BJ (cell line): Measurements from ENCODE around the gene RERE. TPM values are rescaled to one million over a fixed set of nuclear protein-coding genes. Genes with fewer than 3 reads are reported as not detected.
"Not testable (repeated sequence)": the region's sequence is repeated elsewhere in the genome, so short reads cannot be mapped to it uniquely, and the experiment has no call there.

Source experiments
- CTCF ChIA-PET: fragments of 350-600 bp; formaldehyde crosslinking; extraction: SDS; loops from one replicate; lab custom pipeline; 2021; ENCODE audit warnings: antibody characterized with exemption, inconsistent platforms; lab: Yijun Ruan, JAX
- POLR2A ChIA-PET: fragments of 300-600 bp; sonication (Branson Sonifier 250); formaldehyde crosslinking; extraction: SDS; loops from one replicate; lab custom pipeline; 2021; ENCODE audit warnings: antibody characterized with exemption; lab: Charles Lee
- DNase-seq: peaks from one replicate; pipeline ENCODE4 v3.0.0-alpha.2; 2011; ENCODE audit warnings: low read depth
- H3K27me3 ChIP-seq: 2 replicates; pipeline ENCODE4 v1.6.0; 2011; ENCODE audit warnings: low read length; ENCODE audit not compliant: control insufficient read depth, insufficient read depth
- H3K36me3 ChIP-seq: 2 replicates; pipeline ENCODE4 v1.5.1; 2011; ENCODE audit warnings: low read length; ENCODE audit not compliant: control insufficient read depth, insufficient read depth
- H3K4me3 ChIP-seq: 2 replicates; pipeline ENCODE4 v1.5.1; 2011; ENCODE audit warnings: low read depth, mild to moderate bottlenecking, control low read depth, low read length
- CTCF ChIP-seq: IDR thresholded peaks from 2 replicates; pipeline ENCODE4 v1.5.1; 2011; ENCODE audit warnings: low read depth, mild to moderate bottlenecking, control low read depth, inconsistent platforms, low read length, moderate library complexity; ENCODE audit not compliant: insufficient read depth
- polyA plus RNA-seq: library from polyadenylated mRNA; depleted of rRNA; stranded (reverse); fragments of >200 nt; gene quantifications from 2 replicates; pipeline ENCODE4 v1.2.3, GENCODE V29; 2011

The RERE gene
- polyA plus RNA-seq, 1 experiment = 3.8 TPM

- Histone ChIP-seq H3K4me3 (no peak overlapping the region), H3K27me3 (peaks cover 3% of the 10 kb centered on the region; the same call in 1 of the 2 replicates), H3K36me3 (no peaks in the 10 kb centered on the region)
- ChIA-PET CTCF (interaction anchor here (0.9 to 2.0 kb wide), 2 partner anchors 9 to 14 kb away, joined by 3 to 6 read pairs; no protein-coding TSS in a partner anchor), POLR2A (no interaction called here)
- DNase-seq = no peak
- no peak for TF ChIP-seq CTCF
These were observed 27.1 kb upstream of the RERE start for GRCh38 chr1:8844501-8845006.

GRCh38 chr1:8841395-8841794, 24.0 kb upstream of the RERE start:
- POLR2A ChIA-PET = no interaction called here
- DNase-seq = no peak
- TF ChIP-seq CTCF = no peak
- CTCF ChIA-PET = interaction anchor here (1.3 kb wide), 1 partner anchor 17 kb away, joined by 3 read pairs; no protein-coding TSS in a partner anchor
- no peaks in the 10 kb centered on the region for H3K36me3 ChIP-seq
- no peak overlapping the region for H3K4me3 ChIP-seq
- H3K27me3 ChIP-seq = peaks cover 3% of the 10 kb centered on the region; the same call in 1 of the 2 replicates

GRCh38 chr1:8839990-8840389, 22.6 kb upstream of the RERE start:
- Histone ChIP-seq H3K4me3 (no peak overlapping the region), H3K36me3 (no peaks in the 10 kb centered on the region), H3K27me3 (peaks cover 3% of the 10 kb centered on the region)
- CTCF ChIA-PET = interaction anchor here (0.9 to 3.9 kb wide), 4 partner anchors 9 to 279 kb away, joined by 3 to 40 read pairs (median 6); no protein-coding TSS in a partner anchor
- POLR2A ChIA-PET = no interaction called here
- DNase-seq = no peak
- no peak for TF ChIP-seq CTCF

DNA sequence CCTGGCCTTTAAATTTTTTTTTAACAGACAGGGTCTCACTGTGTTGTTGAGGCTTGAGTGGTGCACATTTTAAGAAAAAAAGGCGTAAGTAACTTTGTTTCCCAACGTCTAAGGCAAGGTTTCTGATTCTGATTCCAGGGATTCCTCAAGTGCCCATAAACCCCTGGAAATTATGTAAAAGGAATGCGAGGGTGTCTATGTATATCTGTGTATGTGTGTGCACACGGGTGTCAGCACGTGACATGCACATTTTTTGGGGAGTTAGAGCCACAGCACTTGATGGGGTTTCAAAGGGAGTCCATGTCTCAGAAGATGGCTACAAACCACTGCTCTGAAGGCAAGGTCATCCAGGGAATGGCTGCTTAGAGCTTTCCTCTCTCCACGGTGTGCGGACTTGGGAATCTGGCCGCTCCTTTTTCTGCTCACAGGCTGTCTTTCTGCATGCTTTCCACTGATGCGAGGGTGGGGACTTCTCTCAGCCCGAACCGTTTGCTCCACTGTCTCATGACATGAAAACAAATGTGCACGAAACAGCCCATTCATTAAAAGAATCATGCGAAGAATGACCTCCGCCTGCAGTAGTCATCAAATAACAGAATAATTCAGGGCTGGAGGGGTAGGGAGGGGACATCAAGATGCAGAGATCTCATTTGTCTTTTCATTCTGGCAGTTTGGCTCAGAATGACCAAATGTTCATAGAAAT, 18.7 kb upstream of the RERE start:
- no peak overlapping the region for H3K4me3 ChIP-seq
- H3K36me3 ChIP-seq = no peaks in the 10 kb centered on the region
- no peaks in the 10 kb centered on the region; the same call in 1 of the 2 replicates for H3K27me3 ChIP-seq
- ChIA-PET POLR2A (no interaction called here), CTCF (interaction anchor here (0.7 to 1.2 kb wide), 2 partner anchors 10 to 13 kb away, joined by 3 read pairs; no protein-coding TSS in a partner anchor)
- no peak for TF ChIP-seq CTCF
- no peak for DNase-seq

- TF ChIP-seq CTCF = peak; percentile 29
- Histone ChIP-seq H3K27me3 (no peaks in the 10 kb centered on the region; the same call in 1 of the 2 replicates), H3K36me3 (no peaks in the 10 kb centered on the region), H3K4me3 (no peak overlapping the region)
- ChIA-PET CTCF (interaction anchor here (0.7 to 1.7 kb wide), 4 partner anchors 10 to 45 kb away, joined by 3 to 15 read pairs (median 4); no protein-coding TSS in a partner anchor), POLR2A (no interaction called here)
- DNase-seq = no peak
These were observed 13.9 kb upstream of the RERE start for GRCh38 chr1:8831340-8831739.

GRCh38 chr1:8830732-8831131, 13.3 kb upstream of the RERE start:
- H3K27me3 ChIP-seq, DNase-seq, POLR2A ChIA-PET, H3K4me3 ChIP-seq, H3K36me3 ChIP-seq: not testable (repeated sequence)
- CTCF ChIA-PET = interaction anchor here (0.5 to 1.7 kb wide), 3 partner anchors 18 to 99 kb away, joined by 3 to 5 read pairs (median 3); no protein-coding TSS in a partner anchor
